ENCODE measurements around the gene MIPOL1.

MIPOL1 gene

DNA sequence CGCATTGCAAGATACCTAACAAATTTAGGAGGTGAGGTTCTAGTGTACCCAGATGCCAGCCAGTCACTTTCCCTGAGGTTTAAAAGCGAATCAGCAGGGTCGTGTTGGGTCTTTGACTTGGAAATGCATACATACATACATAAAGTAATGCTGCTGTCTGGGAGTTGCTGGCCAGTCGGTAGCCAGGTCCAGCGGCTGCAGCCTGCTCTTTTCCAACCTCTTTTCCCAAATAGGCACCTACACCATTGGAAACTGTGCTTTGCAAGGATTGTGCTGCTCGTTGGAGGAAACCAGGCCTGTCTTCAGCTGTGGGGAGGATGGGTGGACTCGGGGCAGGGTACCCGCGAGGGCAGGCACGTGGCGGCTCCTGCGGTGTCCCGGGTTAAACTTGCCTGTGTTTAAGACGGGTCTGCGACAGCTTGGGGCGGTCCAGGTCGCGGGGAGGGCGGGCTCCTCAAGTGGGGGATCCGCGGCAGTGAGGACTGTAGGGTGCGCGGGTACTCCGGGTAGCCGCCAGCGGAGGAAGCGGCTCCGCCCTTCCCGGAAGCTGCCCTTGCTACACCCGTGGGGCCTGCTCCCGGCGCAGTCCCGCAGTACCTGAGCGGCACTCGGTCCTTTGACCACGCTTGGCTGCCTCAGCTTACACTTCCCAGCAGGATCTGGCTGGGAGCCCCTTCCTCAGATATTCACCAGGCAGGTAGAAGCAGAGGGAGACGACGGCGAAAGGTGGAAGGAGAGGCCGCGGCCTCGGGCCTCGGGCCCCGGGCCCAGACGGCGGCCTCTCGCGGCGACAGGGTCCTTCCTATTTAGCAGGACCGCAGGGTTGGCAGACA, 400.4 kb downstream of the MIPOL1 start:
- DNase-seq (ENCODE audit: low spot score) = no peak

DNA sequence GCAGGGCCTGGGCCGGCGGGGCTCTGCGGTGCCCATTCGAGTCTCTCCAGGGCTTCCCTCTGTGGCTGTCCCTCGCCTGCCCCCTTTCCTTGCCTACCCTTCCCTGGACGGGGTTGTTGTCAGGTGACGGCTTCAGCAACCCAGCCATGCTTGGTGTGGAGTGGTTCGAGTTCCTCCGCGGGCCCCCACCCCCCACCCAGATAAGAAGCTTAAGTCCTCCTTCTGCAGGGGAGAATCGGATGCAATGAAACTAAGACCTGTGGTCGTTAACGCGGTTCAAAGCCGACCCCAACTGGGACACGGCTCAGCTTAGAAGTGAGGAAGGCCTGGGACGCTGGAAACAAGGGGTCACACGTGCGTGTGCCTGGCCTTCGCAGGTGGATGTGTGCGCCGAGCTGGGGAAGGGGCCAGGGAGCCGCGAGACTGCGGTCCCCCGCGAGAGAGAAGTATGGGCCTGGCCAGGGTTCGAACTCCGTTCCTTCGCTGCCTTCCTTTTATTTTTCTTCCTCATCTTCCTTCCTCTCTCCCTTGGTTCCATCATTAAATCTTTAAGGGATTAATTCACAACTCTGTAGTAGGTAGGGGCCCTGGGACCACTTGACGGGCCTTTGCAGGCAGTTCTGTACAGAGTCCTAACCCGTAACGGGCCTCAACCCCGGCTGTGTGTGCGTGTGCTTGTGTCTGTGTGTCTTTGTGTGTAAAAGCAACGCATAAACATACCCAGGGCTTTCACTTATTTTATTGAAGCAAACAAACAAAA, 401.2 kb downstream of the MIPOL1 start:
- DNase-seq (ENCODE audit: low spot score) = no peak

DNA sequence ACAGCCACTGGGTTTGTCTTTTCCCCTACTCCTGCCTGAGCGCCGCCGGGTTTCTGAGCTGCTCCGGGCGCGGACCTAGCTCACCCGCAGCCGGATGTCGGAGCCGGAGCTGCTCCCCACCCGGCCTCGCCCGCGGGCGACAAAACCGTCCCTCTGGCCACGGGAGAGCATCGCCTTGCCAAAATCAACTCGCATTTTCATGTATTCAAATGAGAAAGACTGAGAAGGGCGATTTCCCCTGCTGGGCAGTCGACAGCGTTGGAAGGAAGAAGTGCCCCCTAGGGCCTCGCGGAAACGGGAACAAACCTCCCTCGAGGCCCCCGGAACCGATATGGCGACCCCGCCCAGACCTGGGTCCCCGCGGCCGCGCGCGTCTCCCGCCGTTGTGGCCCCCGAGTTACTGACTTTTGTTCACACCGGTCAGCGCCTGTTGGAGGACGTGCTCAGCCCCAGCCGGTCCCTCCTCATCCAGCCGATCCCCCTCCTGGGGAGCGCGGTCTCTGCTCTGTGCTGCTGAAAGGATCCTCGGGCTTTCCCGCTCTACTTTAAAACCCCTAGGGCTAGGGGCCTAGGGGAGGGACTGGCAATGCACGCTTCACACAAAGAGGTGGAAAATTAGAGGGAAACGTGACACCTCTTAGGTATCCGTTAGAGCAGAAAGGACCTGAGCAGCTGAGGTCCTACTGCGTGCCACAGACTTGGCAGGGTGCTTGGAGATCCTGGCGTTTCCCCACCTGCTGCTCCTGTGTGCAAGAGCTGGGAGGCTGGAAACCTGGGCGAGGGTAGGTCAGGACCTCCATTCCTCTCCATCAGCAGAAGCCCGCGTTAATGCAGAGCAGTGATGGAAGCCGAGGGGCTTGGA, 402.0 kb downstream of the MIPOL1 start:
- DNase-seq (ENCODE audit: low spot score) = no peak

DNA sequence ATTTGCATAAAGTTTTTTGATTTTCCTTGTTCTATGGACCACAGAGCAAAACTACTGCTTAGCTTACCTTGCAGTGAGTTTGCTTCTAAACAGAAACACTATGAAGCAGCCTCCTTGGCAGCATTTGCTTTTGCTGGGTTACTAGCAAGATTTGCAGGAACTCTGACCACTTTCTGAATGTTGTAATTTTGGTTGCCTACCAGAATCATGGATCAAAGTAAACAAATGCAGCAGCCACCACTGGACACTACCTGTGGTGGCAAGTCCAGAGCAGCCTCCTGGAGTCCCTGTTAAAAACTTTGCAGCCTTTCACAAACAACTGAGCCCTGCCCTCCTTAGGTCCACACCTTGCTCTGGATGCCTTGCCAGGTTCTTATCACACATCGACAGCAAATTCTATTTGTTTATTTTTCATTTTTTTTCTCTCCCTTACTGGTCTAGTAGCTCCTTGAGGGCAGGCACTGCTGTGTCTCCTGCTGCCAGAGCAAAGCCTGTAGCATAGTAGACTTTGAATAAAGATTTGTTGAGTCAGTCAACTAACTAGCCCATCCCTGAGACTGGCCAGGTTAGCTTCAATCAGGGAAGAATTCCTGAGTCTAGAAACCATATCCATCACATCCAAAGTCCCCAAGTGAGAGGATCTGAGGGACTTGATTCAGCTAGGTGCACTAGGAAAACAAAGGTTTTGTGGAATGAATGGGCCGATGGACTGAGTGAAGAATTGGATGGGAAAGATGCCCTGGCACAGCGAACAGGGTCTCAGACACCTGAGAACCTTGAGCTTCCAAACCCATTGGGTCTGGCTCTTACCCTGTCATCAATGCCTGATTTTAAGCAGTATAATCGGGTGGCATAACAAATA, 403.4 kb downstream of the MIPOL1 start:
- no peak for DNase-seq (ENCODE audit: low spot score)

DNA sequence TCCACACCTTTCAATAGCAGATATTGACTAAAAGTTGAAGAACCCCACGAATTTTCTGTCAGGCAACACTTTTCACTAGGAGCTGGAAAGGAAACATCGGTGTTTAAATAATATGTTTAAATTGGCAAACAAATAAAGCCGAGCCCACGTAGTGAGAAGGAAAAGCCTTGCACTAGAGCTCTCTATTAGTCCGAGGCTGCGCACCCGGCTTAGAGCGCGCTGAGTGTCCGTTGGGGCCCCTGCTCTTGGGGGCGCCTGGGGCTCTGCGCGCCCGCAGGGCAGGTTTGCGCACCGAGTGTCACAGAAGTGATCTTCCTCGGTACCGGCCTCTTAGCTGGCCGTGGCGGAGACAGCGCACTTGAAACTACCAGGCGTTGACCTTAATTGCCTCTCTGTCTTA, 404.1 kb downstream of the MIPOL1 start:
- DNase-seq (ENCODE audit: low spot score) = no peak

Data from pons (tissue), 1 donor.